OCI-LY7 (cell line): ENCODE measurements around the gene SLC4A1. TPM values are rescaled to one million over a fixed set of nuclear protein-coding genes. Genes with fewer than 3 reads are reported as not detected.

Experiments used
- BruUV-seq: library from RNA; stranded (reverse); fragments of 400-500 nt; replicated peaks from 2 replicates; lab custom pipeline; 2021; lab: Mats Ljungman, UMichigan
- CTCF ChIA-PET: fragments of 300-600 bp; sonication (Branson Sonifier 250); formaldehyde crosslinking; loops from one replicate; lab custom pipeline; 2022; ENCODE audit warnings: antibody characterized with exemption; ENCODE audit not compliant: unreplicated experiment; lab: Charles Lee
- POLR2A ChIA-PET: fragments of 300-600 bp; sonication (Branson Sonifier 250); formaldehyde crosslinking; loops from one replicate; lab custom pipeline; 2022; ENCODE audit warnings: antibody characterized with exemption; lab: Charles Lee
- DNase-seq: peaks from one replicate; pipeline ENCODE4 v3.0.0-alpha.2; 2015; ENCODE audit warnings: low spot score
- H2AFZ ChIP-seq: fragments of 200-600 bp; sonication (generic), shearing (Covaris generic); 2 replicates; pipeline ENCODE4 v1.6.1; 2014; ENCODE audit warnings: mild to moderate bottlenecking, antibody characterized with exemption, low read length, moderate library complexity
- H3K27ac ChIP-seq: fragments of 200-600 bp; sonication (generic); 2 replicates; pipeline ENCODE4 v1.5.1; 2014; ENCODE audit warnings: mixed run types, low read depth, mild to moderate bottlenecking, moderate library complexity, low read length, inconsistent platforms; ENCODE audit not compliant: poor library complexity, severe bottlenecking
- H3K36me3 ChIP-seq: fragments of 200-600 bp; sonication (generic); 2 replicates; pipeline ENCODE4 v1.6.1; 2014; ENCODE audit warnings: mild to moderate bottlenecking, antibody characterized with exemption, low read length, moderate library complexity, mixed read lengths; ENCODE audit not compliant: insufficient read depth
- H3K4me1 ChIP-seq: fragments of 200-600 bp; sonication (generic); 2 replicates; pipeline ENCODE4 v1.5.1; 2014; ENCODE audit warnings: mild to moderate bottlenecking, low read length; ENCODE audit not compliant: insufficient read depth, poor library complexity, severe bottlenecking
- H3K4me2 ChIP-seq: fragments of 200-600 bp; sonication (generic); 2 replicates; pipeline ENCODE4 v1.6.1; 2014; ENCODE audit warnings: mild to moderate bottlenecking, low read length
- H3K4me3 ChIP-seq: fragments of 200-600 bp; sonication (generic); 2 replicates; pipeline ENCODE4 v1.5.1; 2014; ENCODE audit warnings: mild to moderate bottlenecking, low read depth, low read length; ENCODE audit not compliant: poor library complexity, severe bottlenecking
- H3K79me2 ChIP-seq: fragments of 200-600 bp; sonication (generic); 2 replicates; pipeline ENCODE4 v1.6.1; 2016; ENCODE audit warnings: low read depth, mild to moderate bottlenecking, low read length, moderate library complexity, mixed read lengths; ENCODE audit not compliant: insufficient read depth
- H3K9me2 ChIP-seq: fragments of 200-600 bp; sonication (generic); 2 replicates; pipeline ENCODE4 v1.6.1; 2016; ENCODE audit warnings: mild to moderate bottlenecking, low read length, mixed read lengths; ENCODE audit not compliant: insufficient read depth
- H3K9me3 ChIP-seq: fragments of 200-600 bp; sonication (generic); 2 replicates; pipeline ENCODE4 v1.6.1; 2014; ENCODE audit warnings: mild to moderate bottlenecking, mixed run types, low read length, mixed read lengths
- H4K20me1 ChIP-seq: fragments of 200-600 bp; sonication (generic); 2 replicates; pipeline ENCODE4 v1.6.1; 2014; ENCODE audit warnings: mild to moderate bottlenecking, antibody characterized with exemption, low read length, moderate library complexity, mixed read lengths; ENCODE audit not compliant: insufficient read depth
- EZH2phosphoT487 ChIP-seq: fragments of 200-600 bp; sonication (generic); IDR thresholded peaks from 2 replicates; pipeline ENCODE4 v1.6.1; 2018; ENCODE audit warnings: low read depth, borderline replicate concordance, mild to moderate bottlenecking, mixed run types, antibody characterized with exemption, low read length, moderate library complexity, mixed read lengths
- intact Hi-C: fragments of 100-400 bp; cut with micrococcal nuclease; formaldehyde crosslinking; loops from one replicate; pipeline ENCODE4 v1.10.0; 2022; ENCODE audit not compliant: unreplicated experiment
- total RNA-seq, 2 experiments: library from RNA; depleted of rRNA in 1 of 2; stranded (reverse); fragments of >200 nt in 1 of 2; shearing (Covaris generic) in 1 of 2; gene quantifications; 2 replicates each; pipeline ENCODE4 v1.2.3, GENCODE V29; 2014 to 2022
- TF ChIP-seq, protein P1 (sequence below): fragments of 200-600 bp; sonication (generic); conservative IDR thresholded peaks from 2 replicates; pipeline ENCODE4 v1.5.1; 2014; ENCODE audit warnings: mild to moderate bottlenecking, antibody characterized with exemption, low read length, moderate library complexity, mixed read lengths

The SLC4A1 gene
- total RNA-seq, 2 experiments from 2014 or later, result not detected

- no peaks in the 10 kb centered on the region for H3K79me2 ChIP-seq
- no peak overlapping the region for H3K4me2 ChIP-seq
- ChIA-PET CTCF (no interaction called here), POLR2A (no interaction called here)
- H4K20me1 ChIP-seq, result no peaks in the 10 kb centered on the region
- TF ChIP-seq EZH2phosphoT487, result no peak
- TF ChIP-seq, protein P1, sequence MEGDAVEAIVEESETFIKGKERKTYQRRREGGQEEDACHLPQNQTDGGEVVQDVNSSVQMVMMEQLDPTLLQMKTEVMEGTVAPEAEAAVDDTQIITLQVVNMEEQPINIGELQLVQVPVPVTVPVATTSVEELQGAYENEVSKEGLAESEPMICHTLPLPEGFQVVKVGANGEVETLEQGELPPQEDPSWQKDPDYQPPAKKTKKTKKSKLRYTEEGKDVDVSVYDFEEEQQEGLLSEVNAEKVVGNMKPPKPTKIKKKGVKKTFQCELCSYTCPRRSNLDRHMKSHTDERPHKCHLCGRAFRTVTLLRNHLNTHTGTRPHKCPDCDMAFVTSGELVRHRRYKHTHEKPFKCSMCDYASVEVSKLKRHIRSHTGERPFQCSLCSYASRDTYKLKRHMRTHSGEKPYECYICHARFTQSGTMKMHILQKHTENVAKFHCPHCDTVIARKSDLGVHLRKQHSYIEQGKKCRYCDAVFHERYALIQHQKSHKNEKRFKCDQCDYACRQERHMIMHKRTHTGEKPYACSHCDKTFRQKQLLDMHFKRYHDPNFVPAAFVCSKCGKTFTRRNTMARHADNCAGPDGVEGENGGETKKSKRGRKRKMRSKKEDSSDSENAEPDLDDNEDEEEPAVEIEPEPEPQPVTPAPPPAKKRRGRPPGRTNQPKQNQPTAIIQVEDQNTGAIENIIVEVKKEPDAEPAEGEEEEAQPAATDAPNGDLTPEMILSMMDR, result no peak
- H3K27ac ChIP-seq, result no peak overlapping the region
- no peaks in the 10 kb centered on the region for H3K9me2 ChIP-seq
- H3K4me3 ChIP-seq, result no peak overlapping the region
- H3K4me1 ChIP-seq, result no peaks in the 10 kb centered on the region
- no TSS peak for BruUV-seq
- no peaks in the 10 kb centered on the region for H3K9me3 ChIP-seq
- no peak for DNase-seq
- no peak overlapping the region for H2AFZ ChIP-seq
- intact Hi-C loops, result no loop called here
- H3K36me3 ChIP-seq, result no peaks in the 10 kb centered on the region
Measured at GRCh38 chr17:44293509-44294226, 25.7 kb upstream of the SLC4A1 start.

GRCh38 chr17:44287651-44288050, 19.7 kb upstream of the SLC4A1 start:
- intact Hi-C loops, result no loop called here
- ChIA-PET POLR2A (no interaction called here), CTCF (no interaction called here)
- Histone ChIP-seq H3K79me2 (no peaks in the 10 kb centered on the region), H3K4me1 (peaks cover 4% of the 10 kb centered on the region), H3K27ac (no peak overlapping the region), H3K9me2 (no peaks in the 10 kb centered on the region), H3K4me2 (no peak overlapping the region), H2AFZ (no peak overlapping the region), H3K9me3 (no peaks in the 10 kb centered on the region), H3K36me3 (no peaks in the 10 kb centered on the region), H4K20me1 (no peaks in the 10 kb centered on the region), H3K4me3 (no peak overlapping the region)
- no TSS peak for BruUV-seq
- TF ChIP-seq, protein P1, result no peak
- TF ChIP-seq EZH2phosphoT487, result no peak
- DNase-seq, result no peak

- intact Hi-C loops, result no loop called here
- Histone ChIP-seq H3K4me1 (peaks cover 10% of the 10 kb centered on the region), H3K9me3 (no peaks in the 10 kb centered on the region), H3K79me2 (no peaks in the 10 kb centered on the region), H3K4me3 (no peak overlapping the region), H2AFZ (no peak overlapping the region), H4K20me1 (no peaks in the 10 kb centered on the region), H3K9me2 (no peaks in the 10 kb centered on the region), H3K27ac (no peak overlapping the region), H3K4me2 (no peak overlapping the region), H3K36me3 (no peaks in the 10 kb centered on the region)
- ChIA-PET POLR2A (no interaction called here), CTCF (no interaction called here)
- no TSS peak for BruUV-seq
- DNase-seq, result no peak
- TF ChIP-seq EZH2phosphoT487, result no peak
- TF ChIP-seq, protein P1, result no peak
Measured at GRCh38 chr17:44284024-44284400, 16.1 kb upstream of the SLC4A1 start.
